ENCODE data around the gene FNBP1.

The FNBP1 gene

GRCh38 chr9:129936222-129936621, 106.8 kb downstream of the FNBP1 start:
- ChIA-PET CTCF (no interaction called here), POLR2A (no interaction called here)
- Histone ChIP-seq H3K27ac (ENCODE audit: extremely low read depth, low read depth, low read length) (no peak overlapping the region), H3K4me1 (ENCODE audit: control insufficient read depth, insufficient read depth, low read length) (no peaks in the 10 kb centered on the region), H3K4me3 (ENCODE audit: low read depth, low read length) (no peak overlapping the region), H3K36me3 (ENCODE audit: control insufficient read depth in 2 of 2, insufficient read depth in 1 of 2, low read length in 2 of 2) (no peaks in the 10 kb centered on the region; a peak in 1 of 3 replicates), H3K9me3 (ENCODE audit: control insufficient read depth, insufficient read depth, low read depth, low read length) (no peaks in the 10 kb centered on the region)
- TF ChIP-seq ZFP69B (tag by site-specific recombination; IDR thresholded peaks at IDR 0.05): no peak
- TF ChIP-seq ZNF223 (tag by site-specific recombination; IDR thresholded peaks at IDR 0.05): no peak
- no peak for TF ChIP-seq ZNF23 (tag by site-specific recombination; IDR thresholded peaks at IDR 0.05; ENCODE audit: borderline replicate concordance)
- TF ChIP-seq ZNF621 (tag by site-specific recombination; IDR thresholded peaks at IDR 0.05): no peak

GRCh38 chr9:129934780-129935179, 108.2 kb downstream of the FNBP1 start:
- POLR2A ChIA-PET: no interaction called here
- TF ChIP-seq ZNF596 (tag by site-specific recombination; IDR thresholded peaks at IDR 0.05): no peak
- no peak for TF ChIP-seq GLI4 (tag by site-specific recombination; IDR thresholded peaks at IDR 0.05)
- TF ChIP-seq ZNF521 (tag by site-specific recombination; IDR thresholded peaks at IDR 0.05): no peak
- no peak for TF ChIP-seq ZSCAN30 (tag by site-specific recombination; IDR thresholded peaks at IDR 0.05)
- no peak for TF ChIP-seq SCRT2 (tag by site-specific recombination; IDR thresholded peaks at IDR 0.05)
- Histone ChIP-seq H3K4me3 (ENCODE audit: low read depth, low read length) (no peak overlapping the region), H3K27ac (ENCODE audit: extremely low read depth, low read depth, low read length) (no peak overlapping the region), H3K4me1 (ENCODE audit: control insufficient read depth, insufficient read depth, low read length) (no peaks in the 10 kb centered on the region), H3K36me3 (ENCODE audit: control insufficient read depth in 2 of 2, insufficient read depth in 1 of 2, low read length in 2 of 2) (no peaks in the 10 kb centered on the region), H3K9me3 (ENCODE audit: control insufficient read depth, insufficient read depth, low read depth, low read length) (no peaks in the 10 kb centered on the region)
- CTCF ChIA-PET: no interaction called here

GRCh38 chr9:129934041-129934591, 108.9 kb downstream of the FNBP1 start:
- Histone ChIP-seq H3K36me3 (ENCODE audit: control insufficient read depth in 2 of 2, insufficient read depth in 1 of 2, low read length in 2 of 2) (no peaks in the 10 kb centered on the region; a peak in 1 of 3 replicates), H3K9me3 (ENCODE audit: control insufficient read depth, insufficient read depth, low read depth, low read length) (no peaks in the 10 kb centered on the region), H3K27ac (ENCODE audit: extremely low read depth, low read depth, low read length) (no peak overlapping the region), H3K4me3 (ENCODE audit: low read depth, low read length) (no peak overlapping the region), H3K4me1 (ENCODE audit: control insufficient read depth, insufficient read depth, low read length) (no peaks in the 10 kb centered on the region)
- no peak for TF ChIP-seq EGR2 (tag by site-specific recombination; IDR thresholded peaks at IDR 0.05; ENCODE audit: low read depth)
- TF ChIP-seq ZNF362 (tag by site-specific recombination; IDR thresholded peaks at IDR 0.05): no peak
- no peak for TF ChIP-seq ZNF248 (tag by site-specific recombination; IDR thresholded peaks at IDR 0.05)
- TF ChIP-seq SP2 (tag by site-specific recombination; IDR thresholded peaks at IDR 0.05): no peak
- no peak for TF ChIP-seq ZFP37 (tag by site-specific recombination; IDR thresholded peaks at IDR 0.05)
- no peak for TF ChIP-seq ZNF561 (tag by site-specific recombination; IDR thresholded peaks at IDR 0.05; ENCODE audit: borderline replicate concordance)
- no peak for TF ChIP-seq ZNF621 (tag by site-specific recombination; IDR thresholded peaks at IDR 0.05)
- no peak for TF ChIP-seq PRDM10 (tag by site-specific recombination; IDR thresholded peaks at IDR 0.05)
- TF ChIP-seq GLIS1 (tag by site-specific recombination; IDR thresholded peaks at IDR 0.05): no peak
- TF ChIP-seq MYNN (tag by site-specific recombination; IDR thresholded peaks at IDR 0.05; ENCODE audit: borderline replicate concordance): no peak
- no peak for TF ChIP-seq ZNF654 (tag by site-specific recombination; IDR thresholded peaks at IDR 0.05; ENCODE audit: low read depth)
- no peak for TF ChIP-seq ZNF112 (tag by site-specific recombination; IDR thresholded peaks at IDR 0.05)
- TF ChIP-seq SCRT1 (tag by site-specific recombination; IDR thresholded peaks at IDR 0.05; ENCODE audit: borderline replicate concordance): no peak
- TF ChIP-seq ZNF223 (tag by site-specific recombination; IDR thresholded peaks at IDR 0.05): no peak
- no peak for TF ChIP-seq ZNF202 (tag by site-specific recombination; IDR thresholded peaks at IDR 0.05; ENCODE audit: borderline replicate concordance)
- TF ChIP-seq KLF9 (tag by site-specific recombination; IDR thresholded peaks at IDR 0.05; ENCODE audit: low read depth): no peak
- CTCF ChIA-PET: no interaction called here
- POLR2A ChIA-PET: no interaction called here
